HG03439 (cell line): ENCODE data around the gene DNM3.
"Not testable (repeated sequence)": the region's sequence is repeated elsewhere in the genome, so short reads cannot be mapped to it uniquely, and the experiment has no call there.

Source experiments
- ATAC-seq: cut with Tn5 transposase; IDR thresholded peaks from one replicate; pipeline ENCODE4 v1.9.1; 2021; ENCODE audit warnings: mild to moderate bottlenecking, moderate library complexity; ENCODE audit not compliant: unreplicated experiment

Gene DNM3

DNA sequence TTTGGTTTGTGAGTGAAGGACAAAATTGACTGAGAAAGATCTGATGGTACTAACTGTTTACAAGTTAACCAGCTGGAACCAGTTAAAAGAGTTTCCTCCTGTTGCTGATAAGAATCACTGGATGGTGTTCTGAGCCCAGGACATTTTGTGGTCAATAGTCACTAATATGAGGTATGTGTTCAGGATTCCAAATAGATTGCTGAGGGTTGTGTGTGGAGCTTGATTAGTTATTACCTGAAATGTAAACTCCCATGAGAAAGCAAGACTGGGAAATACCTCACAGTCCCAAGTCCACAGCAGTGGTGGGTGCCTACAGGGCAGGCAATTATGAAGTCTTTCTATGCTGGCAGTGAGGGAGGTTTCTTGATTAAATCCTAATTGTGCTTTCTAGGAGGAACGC lies 164.6 kb downstream of the DNM3 start:
- no peak for ATAC-seq

DNA sequence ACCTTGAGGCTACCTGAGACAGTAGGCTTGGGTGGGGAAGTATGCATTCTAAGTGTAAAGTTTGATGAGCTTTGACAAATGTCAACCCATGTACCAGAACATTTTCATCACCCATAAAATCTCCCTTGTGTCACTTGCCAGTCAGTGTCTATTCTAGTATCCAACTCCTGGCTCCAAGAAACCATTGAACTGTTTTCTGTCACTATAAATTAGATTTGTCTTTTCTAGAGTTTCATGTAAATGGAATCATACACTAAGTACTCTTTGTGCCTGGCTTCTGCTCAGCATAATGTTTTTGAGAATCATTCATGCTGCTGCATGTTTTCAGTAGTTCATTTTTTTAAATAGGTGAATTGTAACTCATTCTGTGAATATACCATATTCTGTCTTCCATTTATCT lies 165.4 kb downstream of the DNM3 start:
- no peak for ATAC-seq

DNA sequence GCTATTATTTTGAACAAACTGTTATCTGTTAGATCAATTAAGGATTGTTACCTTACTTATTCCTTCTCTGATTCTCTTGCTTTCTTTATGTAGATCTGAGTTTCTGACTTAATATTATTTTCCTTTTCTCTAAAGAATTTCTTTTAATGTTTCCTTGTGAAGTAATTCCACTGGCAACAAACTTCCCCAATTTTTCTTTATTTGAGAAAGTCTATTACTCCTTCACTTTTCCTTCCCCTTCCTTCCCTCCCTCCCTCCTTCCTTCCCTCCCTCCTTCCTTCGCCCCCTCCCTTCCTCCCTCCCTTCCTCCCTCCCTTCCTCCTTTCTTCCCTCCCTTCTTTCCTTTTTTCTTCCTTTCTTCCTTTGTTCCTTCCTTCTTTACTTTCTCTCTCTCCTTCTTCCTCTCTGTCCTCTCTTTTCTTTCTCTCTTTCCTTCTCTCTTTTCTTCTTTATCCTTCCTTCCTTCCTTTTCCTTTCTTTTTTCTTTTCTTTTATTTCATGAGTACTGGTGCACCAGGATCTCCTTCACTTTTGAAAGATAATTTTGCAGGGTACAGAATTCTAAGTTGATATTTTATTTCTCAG lies 177.5 kb downstream of the DNM3 start:
- no peak for ATAC-seq

DNA sequence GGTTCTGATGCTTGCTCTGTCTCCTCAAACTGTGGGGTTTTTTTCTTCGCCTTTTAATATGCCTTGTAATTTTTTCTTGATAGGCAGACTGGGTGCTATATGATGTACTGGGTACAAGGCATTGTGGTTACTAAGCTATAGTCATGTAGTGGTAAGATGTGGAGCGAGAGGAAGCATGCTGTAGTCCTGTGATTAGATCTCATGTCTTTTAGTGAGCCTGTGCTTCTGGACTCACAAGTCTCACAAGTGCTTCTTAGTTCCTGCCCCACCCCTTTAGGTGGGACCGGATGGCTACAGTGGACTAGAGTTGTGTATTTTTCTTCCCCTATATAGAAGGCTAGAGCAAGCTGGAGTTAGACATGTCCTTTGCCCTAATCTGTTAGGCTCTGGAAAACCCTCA lies 178.7 kb downstream of the DNM3 start:
- no peak for ATAC-seq

DNA sequence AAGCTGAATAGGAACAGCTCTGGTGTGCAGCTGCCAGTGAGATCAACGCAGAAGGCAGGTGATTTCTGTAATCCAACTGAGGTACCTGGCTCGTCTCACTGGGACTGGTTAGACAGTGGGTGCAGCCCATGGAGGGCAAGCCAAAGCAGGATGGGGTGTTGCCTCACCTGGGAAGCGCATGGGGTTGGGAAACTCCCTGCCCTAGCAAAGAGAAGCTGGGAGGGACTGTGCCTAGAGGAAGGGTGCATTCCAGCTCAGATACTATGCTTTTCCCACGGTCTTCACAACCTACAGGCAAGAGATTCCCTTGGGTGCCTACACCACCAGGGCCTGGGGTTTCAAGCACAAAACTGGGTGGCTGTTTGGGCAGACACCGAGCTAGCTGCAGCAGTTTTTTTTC lies 183.2 kb downstream of the DNM3 start:
- no peak for ATAC-seq

DNA sequence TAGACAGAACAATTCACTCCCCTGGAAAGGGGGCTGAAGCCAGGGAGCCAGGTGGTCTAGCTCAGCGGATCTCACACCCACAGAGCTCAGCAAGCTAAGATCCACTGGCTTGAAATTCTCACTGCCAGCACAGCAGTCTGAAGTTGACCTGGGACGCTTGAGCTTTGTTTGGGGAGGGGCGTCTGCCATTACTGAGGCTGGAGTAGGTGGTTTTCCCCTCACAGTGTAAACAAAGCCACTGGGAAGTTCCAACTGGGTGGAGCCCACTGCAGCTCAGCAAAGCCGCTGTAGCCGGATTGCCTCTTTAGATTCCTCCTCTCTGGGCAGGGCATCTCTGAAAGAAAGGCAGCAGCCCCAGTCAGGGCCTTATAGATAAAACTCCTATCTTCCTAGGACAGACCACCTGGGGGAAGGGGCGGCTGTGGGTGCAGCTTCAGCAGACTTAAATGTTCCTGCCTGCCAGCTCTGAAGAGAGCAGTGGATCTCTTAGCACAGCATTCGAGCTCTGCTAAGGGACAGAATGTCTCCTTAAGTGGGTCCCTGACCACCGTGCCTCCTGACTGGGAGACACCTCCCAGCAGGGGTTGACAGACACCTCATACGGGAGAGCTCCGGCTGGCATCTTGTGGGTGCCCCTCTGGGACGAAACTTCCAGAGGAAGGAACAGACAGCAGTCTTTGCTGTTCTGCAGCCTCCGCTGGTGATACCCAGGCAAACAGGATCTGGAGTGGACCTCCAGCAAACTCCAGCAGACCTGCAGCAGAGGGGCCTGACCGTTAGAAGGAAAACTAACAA lies 183.8 kb downstream of the DNM3 start:
- not testable (repeated sequence) for ATAC-seq

DNA sequence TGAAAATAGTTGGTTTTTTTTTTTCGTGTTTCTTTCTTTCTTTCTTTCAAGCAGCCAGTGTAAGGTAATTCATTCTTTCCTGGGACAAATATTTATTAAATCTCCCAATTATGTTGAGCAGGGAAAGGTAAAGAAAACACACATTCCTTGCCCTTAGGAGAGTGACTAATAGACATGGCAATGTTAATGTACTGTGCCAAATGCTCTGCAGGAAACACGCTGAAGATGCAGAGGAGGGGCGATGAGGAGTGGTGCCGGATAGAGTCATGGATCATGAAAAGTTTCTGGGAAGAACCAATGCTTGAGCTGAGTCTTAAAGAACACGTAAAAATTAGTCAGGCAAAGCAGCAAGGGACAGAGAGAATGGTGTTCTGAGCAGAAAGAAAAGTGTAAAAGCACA lies 199.2 kb downstream of the DNM3 start:
- ATAC-seq: no peak

DNA sequence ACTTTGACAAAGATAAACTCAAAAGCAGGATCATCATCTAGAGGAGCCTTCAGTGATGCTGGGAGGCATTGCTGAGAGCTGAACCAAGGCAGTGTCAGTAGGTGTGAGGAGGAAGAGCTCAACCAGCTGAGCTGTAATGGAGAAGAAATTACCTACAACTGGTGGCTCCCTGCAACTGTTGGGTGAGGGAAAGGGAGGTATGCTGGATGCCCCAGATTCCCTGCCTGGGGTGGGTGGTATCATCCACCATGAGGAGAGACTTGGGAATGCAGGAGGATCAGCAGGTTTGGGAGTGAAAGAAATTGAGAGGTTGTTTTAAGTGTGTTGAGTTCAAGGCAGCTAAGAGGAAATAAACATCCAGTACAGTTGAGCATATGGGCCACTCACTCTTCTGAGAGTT lies 199.8 kb downstream of the DNM3 start:
- no peak for ATAC-seq

DNA sequence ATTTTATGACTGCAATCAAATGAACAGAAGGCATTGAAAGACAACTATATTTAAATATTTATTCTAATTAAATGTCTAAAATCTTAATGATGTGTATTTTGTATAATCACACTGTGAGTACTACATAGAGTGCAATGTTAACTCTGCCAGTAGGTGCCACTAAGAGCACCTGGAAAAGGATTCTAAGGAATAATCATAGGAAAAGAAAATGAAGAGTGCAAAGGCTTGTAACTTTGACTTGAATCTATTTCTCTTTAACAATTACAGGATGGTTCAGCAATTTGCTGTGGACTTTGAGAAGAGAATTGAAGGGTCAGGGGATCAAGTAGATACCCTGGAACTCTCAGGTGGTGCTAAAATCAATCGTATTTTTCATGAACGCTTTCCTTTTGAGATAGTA lies 200.4 kb downstream of the DNM3 start:
- no peak for ATAC-seq

DNA sequence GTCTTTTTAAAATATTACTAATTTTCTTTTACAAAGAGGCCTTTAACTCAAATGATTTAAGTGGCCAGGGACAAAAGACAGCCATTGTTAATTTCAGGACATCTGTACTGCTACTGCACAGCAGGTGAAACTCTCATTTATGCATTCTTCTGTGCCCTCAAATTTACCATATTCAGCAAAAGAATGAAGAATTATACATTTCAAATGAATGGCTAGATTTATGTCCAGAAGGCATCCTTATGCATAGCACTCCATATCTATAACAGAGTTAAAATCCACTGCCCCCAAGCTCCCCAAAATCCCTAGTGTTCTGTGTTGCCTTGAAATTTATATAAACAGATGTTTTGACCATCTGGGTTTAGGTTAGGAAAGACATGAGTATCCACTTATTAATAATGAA lies 202.6 kb downstream of the DNM3 start:
- no peak for ATAC-seq

DNA sequence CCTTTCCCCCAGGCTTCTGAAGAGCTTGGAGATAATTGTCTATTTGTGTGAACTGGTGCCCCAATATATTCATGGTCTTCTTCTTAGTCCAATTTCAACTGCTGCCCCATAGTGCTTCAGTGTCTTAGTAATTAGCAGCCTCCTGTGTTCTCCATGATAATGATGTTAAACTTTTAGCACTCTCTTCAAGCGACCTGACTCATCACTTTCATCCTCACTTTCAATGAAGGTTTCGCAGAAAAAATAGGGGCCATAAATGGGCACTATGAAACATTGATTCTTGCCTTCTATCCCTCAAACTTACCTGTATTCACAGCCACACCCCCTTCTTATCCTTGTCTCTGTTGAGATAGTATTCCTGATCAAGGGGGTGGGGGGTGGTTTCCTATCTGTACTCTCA lies 210.6 kb downstream of the DNM3 start:
- no peak for ATAC-seq

DNA sequence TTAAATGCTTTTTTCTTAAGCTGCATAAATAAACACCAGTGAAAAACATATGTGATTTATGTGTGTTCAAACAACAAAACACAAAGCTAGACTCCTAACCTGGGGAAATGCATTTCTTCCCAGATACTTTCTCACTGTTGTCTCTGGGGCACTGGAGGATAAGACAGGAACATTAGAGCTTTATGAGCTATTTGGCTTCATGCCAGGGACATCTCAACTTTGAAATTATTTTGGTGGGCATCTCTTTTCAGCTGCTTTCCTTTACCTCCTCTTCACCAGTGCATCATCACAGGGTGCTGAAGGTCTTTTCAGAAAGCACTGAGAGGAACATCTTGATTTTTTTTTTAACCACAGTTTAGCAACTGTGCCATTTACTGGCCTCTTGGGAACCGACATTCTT lies 212.9 kb downstream of the DNM3 start:
- ATAC-seq: no peak

DNA sequence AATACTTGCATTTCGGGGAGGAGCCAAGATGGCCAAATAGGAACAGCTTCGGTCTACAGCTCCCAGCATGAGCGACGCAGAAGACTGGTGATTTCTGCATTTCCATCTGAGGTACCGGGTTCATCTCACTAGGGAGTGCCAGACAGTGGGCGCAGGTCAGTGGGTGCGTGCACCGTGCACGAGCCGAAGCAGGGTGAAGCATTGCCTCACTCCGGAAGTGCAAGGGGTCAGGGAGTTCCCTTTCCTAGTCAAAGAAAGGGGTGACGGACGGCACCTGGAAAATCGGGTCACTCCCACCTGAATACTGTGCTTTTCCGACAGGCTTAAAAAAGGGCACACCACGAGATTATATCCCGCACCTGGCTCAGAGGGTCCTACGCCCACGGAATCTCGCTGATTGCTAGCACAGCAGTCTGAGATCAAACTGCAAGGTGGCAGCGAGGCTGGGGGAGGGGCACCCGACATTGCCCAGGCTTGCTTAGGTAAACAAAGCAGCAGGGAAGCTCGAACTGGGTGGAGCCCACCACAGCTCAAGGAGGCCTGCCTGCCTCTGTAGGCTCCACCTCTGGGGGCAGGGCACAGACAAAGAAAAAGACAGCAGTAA lies 214.6 kb downstream of the DNM3 start:
- not testable (repeated sequence) for ATAC-seq

DNA sequence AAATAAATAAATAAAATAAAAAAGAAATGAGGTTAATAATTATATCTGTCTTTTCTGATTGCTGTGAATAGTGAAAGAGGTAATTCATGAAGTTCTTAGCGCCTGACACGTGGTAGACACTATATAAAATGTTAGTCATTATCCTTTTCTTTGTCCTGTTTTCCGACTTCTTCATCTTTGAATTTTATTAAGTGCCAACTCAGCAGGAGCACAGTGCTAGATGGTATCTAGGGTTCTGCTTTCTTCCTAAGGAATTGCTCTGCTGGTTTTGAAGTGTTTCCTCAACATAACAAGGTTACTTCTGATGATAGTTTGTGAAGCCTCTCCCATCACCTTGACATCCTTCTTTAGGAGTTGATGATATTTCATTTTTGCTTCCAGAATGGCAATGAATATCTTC lies 227.0 kb downstream of the DNM3 start:
- ATAC-seq: no peak

DNA sequence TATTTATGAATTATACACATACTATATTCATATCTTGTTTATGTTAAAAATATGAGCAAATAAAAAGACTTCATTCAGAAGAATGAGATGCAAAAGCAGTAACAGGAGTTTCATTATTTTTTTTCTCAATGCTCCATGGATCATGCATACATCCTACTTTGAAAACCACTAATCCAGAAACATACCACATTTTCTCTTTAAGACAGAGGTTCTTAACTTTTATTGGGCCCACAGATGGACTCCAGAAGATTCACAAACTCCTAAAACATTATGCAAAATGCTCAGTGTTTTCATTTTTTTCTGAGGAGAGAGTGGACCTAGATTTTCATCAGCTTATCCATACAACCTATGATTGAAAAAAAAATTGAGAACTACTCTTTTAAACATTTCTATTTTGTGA lies 227.8 kb downstream of the DNM3 start:
- no peak for ATAC-seq

DNA sequence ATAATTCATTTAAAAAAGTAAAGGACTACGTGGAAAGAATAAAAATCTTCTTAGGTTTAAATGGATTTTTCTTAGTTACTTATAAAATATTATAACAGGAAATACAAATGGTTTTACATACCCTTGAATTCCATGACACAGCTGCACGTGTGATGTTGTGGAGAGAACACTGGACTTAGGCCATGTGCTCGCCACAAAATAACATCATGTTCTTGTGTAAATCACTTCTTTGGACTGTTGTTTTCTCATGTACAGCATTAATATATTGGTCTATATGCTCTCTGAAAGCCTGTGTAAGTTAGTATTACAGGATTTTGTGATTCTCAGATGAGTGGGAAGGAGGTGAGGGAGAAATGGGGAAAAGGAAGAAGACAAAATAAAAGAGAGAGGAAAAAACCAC lies 228.2 kb downstream of the DNM3 start:
- no peak for ATAC-seq

DNA sequence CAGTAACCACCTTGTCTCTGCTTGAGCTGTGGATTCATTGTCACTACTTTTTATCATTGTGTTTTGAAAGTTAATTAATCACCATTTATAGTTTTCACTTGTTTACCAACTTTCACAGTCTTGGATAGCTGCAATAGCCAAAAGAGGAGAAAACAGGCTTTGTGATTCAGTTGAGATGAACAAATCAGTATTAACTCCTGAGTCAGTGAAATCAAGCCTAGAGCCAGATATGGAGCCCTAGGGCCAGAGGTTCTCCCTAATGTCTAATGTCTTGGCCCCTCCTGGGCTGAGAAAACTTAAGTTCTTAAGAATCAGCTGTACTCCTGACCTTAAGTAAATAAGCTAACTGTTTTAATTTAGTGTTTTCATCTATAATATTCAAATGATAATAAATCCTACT lies 228.8 kb downstream of the DNM3 start:
- ATAC-seq: no peak

DNA sequence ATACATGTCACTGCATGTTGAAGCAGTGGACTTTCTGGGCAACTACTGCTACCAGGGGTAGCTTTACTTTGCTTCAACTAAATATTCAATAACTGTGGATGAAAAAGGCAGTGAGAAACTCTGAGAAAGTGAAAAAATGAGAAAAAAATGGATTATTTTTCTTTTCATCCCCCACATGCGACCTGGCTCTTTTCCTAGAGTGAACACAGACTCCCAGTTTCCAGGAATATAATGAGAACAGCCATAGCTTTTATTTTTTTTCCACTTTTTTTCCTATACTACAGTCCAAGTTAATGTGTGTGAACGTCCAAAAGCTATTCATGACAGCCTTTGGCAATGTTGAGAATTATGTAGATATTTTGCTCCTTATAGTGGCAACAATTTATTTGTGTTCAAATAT lies 230.4 kb downstream of the DNM3 start:
- no peak for ATAC-seq

DNA sequence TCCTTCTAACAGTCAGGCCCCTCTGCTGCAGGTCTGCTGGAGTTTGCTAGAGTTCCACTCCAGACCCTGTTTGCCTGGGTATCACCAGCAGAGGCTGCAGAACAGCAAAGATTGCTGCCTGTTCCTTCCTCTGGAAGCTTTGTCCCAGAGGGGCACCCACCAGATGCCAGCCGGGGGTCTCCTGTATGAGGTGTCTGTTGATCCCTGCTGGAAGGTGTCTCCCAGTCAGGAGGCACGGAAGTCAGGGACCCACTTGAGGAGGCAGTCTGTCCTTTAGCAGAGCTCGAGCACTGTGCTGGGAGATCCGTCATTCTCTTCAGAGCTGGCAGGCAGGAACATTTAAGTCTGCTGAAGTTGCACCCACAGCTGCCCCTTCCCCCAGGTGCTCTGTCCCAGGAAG lies 238.6 kb downstream of the DNM3 start:
- not testable (repeated sequence) for ATAC-seq

DNA sequence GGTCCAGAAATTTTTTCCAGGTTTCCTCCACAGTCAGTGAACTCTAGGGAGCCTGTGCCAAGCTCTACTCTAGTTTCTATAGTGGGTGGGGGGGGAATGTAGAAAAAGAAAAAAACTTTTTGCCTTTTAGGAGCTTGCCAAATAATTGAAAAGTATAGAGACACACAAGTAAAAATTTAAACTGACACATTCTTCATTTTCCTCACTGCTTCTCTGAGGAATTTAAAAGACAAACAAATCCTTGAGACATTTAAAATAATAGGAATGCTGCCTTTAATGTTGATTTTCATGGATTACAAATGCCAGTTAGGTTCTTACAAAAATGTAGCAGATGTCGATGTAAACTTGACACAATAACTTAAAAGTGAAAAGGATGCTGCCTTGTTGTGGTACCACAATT lies 241.9 kb downstream of the DNM3 start:
- no peak for ATAC-seq

DNA sequence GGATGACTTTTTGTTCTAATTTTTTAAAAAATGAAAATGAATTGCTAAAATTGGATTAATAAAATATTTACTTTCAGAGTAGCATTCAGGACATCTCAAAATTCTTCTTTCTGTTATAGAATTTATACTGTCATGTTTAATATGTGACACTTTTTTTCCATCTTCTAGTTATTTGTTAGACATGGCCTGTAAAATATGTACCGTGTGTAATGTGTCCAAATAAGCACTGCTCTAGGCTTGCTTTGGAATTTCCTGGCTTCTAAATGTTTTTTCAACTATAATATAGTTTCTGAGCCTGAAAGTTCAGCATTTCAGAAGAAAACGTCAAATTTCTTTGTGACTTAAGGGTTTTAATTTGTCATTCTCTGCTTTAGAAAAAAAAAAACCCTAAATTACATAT lies 243.6 kb downstream of the DNM3 start:
- ATAC-seq: no peak

DNA sequence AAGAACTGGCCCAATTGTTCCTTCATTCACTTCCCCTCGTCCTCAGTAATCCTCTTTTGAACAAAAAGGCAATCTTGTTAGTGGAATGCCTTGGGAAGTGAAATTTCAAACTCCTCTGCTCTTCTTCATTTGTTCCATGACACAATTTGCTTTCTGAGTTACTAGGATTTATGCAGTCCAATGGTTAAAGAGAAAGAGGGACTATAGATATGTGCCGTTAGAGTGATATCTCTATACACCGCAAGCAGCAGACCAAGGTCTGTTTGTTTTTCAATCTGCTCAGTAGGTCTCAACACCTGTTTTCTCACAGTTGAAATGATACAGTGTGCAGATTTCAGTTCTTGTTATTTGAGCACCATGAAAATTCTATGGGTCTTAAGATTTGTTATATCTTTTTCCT lies 244.0 kb downstream of the DNM3 start:
- ATAC-seq: no peak

DNA sequence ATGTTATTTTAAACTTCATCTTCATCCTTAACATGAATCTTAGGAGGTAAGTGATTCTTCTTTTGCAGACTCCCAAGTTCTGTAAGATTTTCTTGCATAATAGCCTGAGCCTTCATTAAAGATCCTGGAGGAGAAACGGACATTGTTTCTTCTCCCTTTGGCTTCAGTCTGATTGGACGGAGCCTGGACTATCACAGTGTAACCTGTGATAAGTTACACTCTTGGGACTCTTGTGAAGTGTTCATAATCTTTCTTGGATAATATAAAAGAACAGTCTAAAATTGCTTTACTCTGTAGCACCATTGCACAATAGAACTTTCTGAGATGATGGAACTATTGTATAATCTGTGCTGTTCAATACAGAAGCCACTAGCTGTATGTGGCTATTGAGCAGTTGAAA lies 244.8 kb downstream of the DNM3 start:
- ATAC-seq: no peak
